HG03521 (cell line): ENCODE data around the gene ABHD12B.

Experiments used
- ATAC-seq: cut with Tn5 transposase; IDR thresholded peaks from one replicate; pipeline ENCODE4 v1.9.1; 2021; ENCODE audit warnings: mild to moderate bottlenecking, moderate library complexity; ENCODE audit not compliant: unreplicated experiment

The ABHD12B gene

DNA sequence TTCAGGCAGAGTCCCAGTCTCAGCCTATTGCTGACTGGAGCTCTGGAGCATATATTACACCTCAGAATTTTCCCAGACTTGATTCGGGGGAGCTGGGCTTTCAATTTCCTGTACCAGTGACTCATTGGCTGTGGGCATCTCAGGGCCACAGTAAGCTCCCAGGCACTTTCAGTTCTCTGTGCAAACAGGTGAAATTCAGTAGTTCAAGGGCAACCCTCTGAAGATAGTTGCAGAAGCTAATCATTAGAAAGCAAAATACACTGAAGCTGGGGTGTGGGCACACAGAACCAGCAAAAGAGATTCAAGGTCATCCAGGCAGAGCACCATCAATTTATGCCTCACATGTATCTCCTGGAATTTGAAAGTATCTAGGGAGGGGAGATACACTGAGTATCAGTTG lies 32.8 kb upstream of the ABHD12B start:
- ATAC-seq: no peak

DNA sequence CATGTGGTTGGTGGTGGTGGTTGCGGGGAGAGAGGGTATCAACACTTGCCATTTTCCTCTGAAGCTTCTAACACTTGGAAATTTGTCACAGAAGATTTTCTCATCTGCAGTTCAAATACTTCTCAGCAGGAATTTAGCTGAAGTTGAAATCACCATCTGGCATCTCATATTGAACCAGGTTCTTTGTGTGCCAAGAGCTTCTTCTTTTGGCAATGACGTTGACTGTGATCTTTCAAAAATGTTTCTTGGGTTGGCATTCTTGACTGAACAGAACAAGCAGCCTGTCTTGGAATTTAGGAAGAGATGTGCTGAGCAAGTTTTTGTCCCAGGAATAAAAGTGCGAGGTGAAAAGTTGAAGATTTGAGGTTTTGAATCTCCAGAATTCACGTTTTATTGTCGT lies 32.2 kb upstream of the ABHD12B start:
- ATAC-seq: no peak

DNA sequence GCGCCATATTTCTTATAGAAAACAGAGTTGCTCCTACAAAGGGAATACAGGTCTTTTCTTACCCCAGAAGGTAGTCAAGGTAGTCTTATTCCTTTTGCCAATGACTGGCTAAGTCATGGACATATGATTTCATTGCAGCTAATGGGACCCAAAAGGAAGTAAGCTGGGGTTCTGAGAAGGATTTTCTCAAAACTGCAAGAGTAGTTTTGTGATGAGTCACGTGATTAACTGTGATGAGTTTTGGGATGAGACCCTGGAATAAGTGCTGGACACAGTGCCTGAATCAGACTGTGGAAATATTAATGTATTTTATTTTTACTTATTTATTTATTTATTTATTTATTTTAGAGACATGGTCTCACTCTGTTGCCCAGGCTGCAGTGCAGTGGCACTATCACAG lies 27.5 kb upstream of the ABHD12B start:
- ATAC-seq: no peak

DNA sequence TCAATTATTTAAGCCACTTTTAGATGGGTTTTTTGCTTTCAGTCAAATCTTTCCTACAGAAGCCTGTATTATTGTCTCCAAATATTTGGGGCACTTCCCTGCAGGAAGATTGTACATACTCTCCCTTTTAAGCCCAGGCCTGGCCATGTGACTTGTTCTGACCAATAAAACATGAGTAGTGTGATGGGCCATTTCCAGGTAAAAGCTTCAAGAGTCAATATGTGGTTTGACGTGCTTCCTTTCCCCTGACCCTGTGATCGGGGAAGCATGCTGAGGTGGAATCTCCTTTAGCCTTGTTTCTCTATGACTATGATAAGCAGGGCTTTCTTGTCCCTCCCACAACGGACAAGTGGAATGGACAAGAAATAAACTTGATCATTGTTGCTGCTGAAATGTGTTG lies 26.7 kb upstream of the ABHD12B start:
- ATAC-seq: no peak

DNA sequence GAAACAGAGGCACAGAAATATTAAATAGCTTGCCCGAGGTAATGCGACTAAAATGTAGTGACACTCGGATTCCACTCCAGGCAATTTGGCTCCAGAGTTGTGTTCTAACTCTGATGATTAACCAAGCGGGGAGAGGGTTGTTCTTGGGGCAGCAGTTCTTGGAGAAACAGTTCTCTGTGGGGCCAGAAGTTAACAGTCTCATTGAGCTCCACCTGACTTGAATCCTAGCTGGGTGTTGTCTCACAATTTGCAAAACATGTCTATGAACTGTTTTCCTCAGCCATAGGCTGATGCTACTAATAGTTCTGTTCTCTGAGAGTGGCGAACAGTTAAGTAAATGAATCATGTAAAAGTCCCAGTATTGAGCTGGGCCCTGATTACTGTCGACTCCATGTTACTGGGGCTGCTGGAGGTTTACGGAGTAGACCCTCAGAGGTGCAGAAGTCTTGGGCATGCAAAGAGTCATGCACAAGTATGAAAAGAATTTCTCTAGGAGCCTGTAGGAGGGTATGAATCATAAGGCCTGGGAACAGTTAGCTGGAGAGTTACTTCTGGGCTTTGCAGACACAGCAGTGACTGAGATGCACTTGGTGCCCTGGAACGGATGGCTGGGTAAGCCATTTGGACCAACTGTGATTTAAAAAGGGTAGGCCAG lies 25.5 kb upstream of the ABHD12B start:
- ATAC-seq: no peak

DNA sequence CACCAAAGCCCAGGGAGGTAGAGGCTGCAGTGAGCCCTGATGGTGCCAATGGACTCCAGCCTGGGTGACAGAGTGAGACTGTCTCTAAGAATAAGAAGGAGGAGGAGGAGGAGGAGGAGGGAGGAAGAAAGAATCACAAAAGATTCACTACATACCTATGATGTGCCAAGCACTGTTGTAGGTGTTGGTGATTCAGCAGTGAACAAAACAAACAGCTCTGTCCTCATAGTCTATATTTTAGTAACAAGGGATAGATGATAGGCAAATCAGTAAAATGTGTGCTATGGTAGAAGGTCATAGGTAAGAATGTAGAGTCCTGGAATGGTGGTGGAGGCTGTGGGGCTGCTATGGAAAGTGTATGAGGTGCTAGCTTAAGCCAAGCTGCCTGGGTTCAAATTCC lies 18.0 kb upstream of the ABHD12B start:
- no peak for ATAC-seq

DNA sequence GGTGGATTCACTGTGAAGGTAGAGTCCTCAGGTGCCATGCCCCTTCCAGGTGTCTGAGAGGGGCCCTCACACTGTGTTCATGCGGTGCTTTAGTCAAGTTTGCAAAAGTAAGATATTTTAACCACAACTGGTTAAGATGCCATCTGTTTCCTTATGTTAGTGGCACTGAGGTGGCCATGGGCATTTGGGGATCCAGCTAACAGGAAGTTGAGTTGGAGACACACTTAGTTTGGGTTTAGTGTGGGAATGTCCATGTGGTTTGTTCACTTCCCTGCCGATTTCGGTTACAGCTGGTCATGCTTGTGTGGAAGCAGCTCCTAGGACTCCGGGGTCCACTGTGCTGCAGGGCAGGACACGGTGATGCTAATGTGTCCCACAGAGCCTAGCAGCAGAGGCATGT lies 17.3 kb upstream of the ABHD12B start:
- no peak for ATAC-seq

DNA sequence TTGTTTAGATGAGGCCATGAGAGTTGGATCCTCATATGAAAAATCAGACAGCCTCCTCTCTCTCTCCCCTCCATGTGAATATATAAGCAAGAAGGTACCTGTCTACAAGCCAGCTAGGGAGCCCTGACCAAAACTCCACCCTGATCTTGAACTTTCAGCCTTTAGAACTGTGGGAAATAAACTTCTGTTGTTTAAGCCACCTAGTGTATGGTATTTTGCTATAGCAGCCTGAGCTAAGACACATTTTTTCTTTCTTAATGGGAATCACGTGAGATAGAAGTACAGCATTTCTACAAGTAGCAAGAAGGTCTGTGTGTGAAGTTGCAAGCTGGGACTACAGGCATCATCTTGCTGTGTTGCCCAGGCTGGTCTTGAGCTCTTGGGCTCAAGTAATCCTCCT lies 16.3 kb upstream of the ABHD12B start:
- ATAC-seq: no peak

DNA sequence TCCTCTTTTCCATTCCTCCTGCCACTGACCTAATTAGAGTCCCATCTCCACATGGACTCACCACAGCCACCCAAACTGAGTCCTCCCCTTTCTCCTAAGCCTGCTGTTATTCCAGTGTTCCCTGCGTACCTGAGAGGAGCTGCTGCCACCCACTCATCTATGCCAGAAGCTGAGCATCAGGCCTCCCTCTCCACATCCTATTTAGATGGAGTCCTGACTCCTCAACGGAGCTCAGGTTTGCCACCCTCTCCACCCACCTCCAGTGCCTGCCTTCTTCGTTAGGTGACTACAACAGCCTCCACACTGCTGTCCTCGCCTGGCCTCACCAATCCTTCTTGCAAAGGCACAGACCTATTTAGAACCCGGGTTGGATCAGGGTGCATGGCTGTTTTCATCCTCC lies 15.2 kb upstream of the ABHD12B start:
- ATAC-seq: no peak

DNA sequence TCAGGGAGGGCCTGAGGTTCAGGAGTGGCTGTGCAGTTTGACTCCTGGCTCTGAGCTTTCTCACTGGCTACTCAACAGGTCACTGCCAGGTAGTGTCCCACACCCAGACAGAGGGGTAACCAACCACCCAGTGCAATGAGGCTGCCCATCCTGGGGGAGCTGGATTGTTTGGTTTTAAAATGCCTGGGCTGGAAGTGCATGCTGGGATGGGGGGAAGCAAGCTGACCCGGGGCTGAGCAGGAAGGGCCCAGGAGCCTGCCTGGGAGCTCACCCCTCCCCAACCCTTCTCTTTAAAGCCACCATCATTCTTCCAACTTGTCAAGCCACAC lies 12.6 kb upstream of the ABHD12B start:
- no peak for ATAC-seq

DNA sequence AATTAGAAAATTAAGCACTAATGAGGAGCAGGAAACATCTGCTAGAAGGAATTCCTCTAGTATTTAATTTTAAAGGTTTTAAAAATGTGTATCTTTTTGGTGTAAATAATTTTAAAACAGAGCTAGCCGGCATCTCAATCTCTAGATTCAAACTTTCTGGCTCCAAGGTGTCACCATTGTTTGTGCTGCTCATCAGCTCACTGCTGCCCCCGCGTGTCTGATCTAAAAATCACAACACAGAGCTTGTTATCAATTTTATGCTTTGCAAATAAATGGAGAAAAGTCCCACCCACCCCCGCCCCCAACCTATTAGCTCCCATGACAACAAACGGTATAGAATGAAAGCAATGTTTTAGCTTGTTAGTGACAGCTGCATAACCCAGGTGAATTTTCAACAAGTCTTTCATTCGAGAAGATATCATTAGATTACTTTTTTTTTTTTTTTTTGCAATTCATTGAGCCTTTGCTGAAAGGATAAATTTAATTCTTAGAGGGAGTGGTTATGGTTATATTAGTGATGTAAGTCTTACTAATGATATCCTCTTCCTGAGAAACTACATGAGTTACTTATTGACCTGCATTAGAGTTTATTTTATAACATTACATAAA lies 11.3 kb upstream of the ABHD12B start:
- peak; percentile 60 for ATAC-seq

DNA sequence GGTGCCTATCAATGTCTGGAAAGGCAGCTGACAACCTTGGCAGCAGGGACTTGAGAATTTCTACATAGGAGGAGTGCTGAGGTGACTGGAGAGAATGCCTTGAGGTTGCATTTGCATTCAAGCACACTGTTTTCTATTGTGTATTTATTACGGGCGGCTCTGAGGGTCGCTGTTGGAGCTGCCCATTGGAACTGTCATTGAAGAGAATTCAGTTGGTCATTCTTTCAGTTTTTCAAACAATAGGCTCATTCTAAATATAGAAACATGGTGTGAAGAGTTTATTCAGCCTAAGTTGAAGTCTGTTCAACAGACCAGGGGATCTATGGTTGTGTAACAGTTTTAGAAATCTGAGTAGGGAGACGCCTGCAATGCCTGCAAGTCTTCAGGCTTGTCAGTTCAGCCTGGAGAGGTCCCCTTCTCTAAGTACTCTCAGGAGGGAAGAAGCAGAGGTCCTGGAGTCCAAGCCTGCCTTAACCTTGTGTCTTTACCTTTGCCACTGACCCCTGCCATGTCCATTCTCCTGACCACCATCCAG lies 9.8 kb upstream of the ABHD12B start:
- ATAC-seq: no peak

DNA sequence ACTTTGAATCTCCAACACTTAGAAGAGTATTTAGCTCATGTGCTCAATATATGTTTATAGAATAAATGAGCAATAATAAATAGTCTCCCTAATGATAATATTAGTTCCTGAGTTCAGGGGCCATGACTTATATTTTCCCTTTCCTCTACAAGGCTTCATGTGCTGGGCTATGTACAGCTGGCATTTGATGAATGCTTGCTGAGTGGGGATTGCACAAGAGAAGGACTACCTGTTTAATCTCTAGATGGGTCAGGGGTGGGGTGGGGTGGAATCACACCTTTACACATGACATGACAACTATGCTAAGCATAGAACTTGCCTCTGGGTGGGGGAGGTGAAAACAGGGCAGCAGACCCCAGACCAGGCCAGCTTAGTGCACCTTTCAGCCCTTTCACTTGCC lies 7.6 kb upstream of the ABHD12B start:
- ATAC-seq: no peak

DNA sequence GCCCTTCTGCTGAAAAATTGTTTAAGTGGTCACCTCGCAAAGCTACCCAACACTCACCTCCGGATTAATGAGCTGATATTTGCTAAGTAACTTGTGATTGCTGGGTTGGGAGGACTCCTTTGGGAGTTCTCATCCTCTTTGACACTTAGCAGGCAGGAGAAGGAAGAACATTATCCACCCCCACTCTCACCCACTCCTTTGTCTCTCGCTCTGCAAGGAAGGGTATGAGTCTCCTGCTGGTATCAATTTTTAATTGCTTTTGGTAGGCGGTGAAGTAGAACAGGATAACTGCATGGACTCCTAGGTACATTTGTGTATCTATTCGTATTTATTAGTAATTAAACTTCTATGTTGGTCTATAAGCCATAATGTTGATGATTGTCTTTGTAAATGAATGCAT lies 6.9 kb upstream of the ABHD12B start:
- ATAC-seq: no peak

DNA sequence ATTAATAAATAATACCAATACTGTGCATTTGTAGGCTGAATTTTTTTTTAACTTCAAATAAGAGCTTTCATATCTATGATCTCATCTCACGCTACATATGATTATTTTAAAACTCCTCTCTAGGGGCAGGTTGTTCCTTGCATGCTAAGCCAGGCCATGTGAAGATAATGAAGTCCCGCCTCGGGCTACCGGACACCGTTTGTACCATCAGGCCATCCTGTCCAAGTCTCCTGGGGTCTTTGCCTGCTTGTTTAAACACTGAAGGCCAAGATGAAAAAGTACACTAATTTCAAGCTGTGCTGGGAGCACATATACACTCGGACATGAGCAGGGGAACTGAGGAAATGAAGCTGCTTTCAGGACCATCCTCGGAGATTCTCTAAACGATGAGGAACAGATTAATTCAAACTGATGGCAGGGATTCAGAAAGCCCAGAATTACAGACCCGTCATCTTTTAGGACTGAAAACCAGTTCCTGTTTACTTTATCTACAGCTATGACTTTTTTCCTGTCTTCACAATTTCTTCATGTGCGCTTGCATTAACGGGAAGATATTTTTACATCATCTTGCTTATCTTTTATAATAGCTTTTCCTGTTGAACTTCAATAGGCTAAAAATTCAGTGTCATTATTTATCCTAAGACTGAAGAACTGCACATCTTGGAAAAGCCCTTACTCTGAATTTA lies 6.3 kb upstream of the ABHD12B start:
- no peak for ATAC-seq

DNA sequence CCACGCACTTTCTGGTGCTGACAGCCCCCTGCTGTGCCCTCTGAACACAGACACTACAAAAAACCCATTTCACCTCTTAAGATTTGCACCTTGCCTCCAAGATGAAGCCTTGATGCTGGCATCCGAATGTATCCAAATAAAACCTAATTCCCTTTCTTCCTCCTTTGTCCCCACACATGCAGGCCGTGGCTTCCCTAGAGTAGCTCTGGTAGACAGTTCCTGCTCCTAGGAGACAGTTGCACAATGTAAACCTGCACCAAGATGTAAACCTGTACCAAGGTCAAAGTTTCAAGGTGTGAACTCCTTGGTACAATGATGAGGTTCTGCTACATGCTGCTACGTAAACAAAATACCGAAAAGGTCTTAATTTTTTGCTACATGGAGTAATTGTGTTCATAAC lies 625 bp upstream of the ABHD12B start:
- ATAC-seq: no peak

DNA sequence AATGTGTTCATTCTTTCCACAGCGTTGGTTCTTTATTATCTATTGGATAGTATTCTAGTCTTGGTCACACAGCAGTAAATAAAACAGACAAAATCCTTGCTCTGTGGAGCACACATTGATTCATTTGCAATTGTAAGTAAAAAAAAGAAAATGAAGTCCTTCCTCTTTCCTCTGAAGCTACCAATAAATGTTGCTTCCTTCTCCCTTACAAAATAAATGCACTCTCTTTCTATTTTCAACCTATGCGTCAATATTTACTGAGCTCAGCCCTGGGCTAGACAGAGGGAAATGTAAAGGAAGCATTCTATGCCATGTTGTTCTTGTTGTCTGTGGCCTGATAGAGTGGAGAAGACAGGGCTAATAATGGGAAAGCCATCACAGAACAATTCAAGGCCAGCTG lies 2.9 kb downstream of the ABHD12B start:
- ATAC-seq: no peak

DNA sequence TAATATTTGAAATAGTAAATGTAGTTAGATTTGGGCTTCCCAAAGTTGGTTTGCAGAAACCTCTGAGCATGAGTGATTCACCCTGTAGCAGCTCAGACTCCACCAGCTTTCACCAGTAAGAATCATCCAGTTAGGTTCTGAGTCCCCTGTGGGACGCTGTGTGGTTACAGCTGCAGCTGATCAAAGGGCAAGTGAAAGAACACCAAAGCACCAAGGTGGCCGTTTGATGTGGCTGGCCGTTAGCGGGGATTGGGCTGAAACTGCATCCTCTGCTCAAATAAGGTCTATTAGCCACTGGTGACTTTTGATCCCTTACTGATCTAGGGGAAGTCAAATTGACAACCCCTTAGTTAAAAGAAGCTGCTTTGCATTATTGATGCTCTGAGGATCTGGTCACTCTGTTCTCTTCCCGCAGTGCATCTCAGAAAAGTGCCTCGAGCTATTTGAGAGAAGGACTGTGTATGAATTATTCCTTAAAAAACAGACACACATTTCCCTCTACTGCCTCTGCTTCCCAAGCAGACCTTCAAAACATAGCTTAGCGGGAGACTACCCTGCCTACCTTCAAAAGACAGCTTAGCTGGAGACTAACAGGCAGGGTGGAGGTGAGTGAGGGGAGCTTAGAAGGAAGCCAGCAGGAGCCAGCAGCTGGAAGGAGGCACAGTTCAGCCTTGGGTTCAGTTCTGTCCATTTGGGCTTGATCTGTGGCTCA lies 3.7 kb downstream of the ABHD12B start:
- ATAC-seq: peak; percentile 86

DNA sequence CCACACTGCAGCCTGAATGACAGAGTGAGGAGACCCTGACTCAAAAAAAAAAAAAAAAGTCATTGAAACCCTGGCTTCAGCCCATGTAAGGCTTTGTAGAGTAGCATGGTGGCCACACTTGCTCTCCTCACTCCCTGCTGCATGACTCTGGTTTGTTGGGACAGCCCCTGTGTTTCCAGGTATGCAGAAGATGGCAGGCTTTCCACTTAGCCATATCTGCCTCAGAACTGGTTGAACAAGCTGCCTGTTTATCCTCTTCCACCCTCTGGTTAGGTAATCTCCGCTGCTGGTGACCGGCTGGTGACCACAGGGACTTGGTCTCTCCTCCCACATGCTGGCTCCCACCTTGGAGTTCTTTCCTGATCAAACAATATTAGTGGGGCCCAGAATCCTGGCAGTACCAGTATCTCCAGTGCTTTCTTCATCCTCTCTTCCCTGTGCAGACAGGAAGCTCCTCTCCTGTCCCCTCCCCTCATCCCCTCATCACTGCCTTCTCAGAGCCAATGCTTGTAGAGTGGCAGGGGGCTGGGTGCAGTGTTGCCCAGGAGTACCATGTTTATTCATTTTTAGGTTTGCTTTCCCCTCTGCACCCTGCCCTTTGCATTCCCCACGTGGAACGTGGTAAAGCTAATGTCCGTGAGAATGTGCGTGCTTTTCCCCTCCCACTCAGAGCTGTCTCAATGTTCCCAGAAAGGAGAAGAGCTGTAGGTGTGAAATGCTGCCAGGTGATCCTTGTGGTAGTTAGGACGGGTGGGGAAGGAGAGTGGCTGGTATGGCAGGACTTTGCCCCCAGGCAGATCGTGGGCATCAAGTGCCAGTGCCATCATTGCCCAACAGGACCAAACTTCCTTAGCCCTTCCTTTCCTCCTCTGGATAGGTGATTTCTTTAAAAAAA lies 11.3 kb downstream of the ABHD12B start:
- no peak for ATAC-seq

DNA sequence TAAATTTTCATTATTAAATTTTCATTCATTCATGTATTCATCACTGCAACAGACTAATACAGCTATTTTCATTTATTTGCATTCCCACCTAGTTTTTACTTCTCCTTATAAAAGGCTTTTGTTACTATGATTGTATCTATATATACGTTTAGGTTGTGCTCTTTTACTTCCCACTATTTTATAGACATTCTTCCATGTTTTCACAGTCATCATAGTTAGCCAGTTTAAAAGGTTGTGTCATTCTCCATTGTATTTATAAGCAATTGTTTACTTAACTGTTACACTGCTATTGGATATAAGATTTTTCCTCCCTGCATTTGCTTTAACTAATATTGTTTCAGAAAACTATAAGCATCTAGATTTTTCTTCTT lies 12.0 kb downstream of the ABHD12B start:
- no peak for ATAC-seq

DNA sequence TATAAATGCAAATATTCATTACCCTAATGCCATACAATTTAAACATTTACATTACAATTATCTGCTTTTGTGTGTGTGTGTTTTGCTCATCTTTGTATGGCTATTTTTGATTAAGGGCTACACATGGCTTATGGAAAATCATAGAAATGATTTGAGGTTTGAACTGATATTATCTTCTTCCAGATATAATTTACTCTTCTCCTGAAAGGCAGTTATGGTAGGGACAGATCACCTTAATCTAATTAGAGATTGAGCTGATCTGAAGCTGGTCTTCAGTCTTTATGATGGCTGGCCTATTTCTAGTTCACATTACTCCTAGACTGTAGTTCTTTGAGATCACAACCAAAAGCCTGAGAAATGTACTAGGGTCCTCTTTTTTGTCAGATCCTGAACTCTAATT lies 15.6 kb downstream of the ABHD12B start:
- ATAC-seq: no peak
